CD8-positive, alpha-beta memory T cell (primary cell): ENCODE data around the gene HSPH1. TPM values are rescaled to one million over a fixed set of nuclear protein-coding genes. Genes with fewer than 3 reads are reported as not detected.

ENCODE experiments used
- CTCF ChIA-PET: fragments of 350-600 bp; sonication (Branson Sonifier 250); formaldehyde crosslinking; loops from one replicate; lab custom pipeline; 2021; ENCODE audit warnings: antibody characterized with exemption; lab: Charles Lee
- POLR2A ChIA-PET: fragments of 350-600 bp; sonication (Branson Sonifier 250); formaldehyde crosslinking; loops from one replicate; lab custom pipeline; 2021; ENCODE audit warnings: antibody characterized with exemption; lab: Charles Lee
- DNase-seq, 5 donors: peaks; one replicate each; pipeline versions ENCODE4 v3.0.0 to v3.0.0-alpha.2; 2020 to 2022; ENCODE audit warnings: mixed read lengths in 1 of 5
- H3K27ac ChIP-seq: one replicate; pipeline ENCODE4 v1.7.0; 2013; ENCODE audit warnings: low read depth, mild to moderate bottlenecking, low read length, moderate library complexity
- H3K27me3 ChIP-seq: 2 replicates; pipeline ENCODE4 v1.7.0; 2013; ENCODE audit warnings: low read length, mild to moderate bottlenecking; ENCODE audit not compliant: insufficient read depth, poor library complexity, severe bottlenecking
- H3K36me3 ChIP-seq: 2 replicates; pipeline ENCODE4 v1.7.0; 2013; ENCODE audit warnings: mild to moderate bottlenecking, low read length, moderate library complexity; ENCODE audit not compliant: insufficient read depth
- H3K4me1 ChIP-seq: 2 replicates; pipeline ENCODE4 v1.7.0; 2013; ENCODE audit warnings: mild to moderate bottlenecking, low read length, moderate library complexity; ENCODE audit not compliant: insufficient read depth
- H3K4me3 ChIP-seq: 2 replicates; pipeline ENCODE4 v1.7.0; 2013; ENCODE audit warnings: mild to moderate bottlenecking, low read length
- H3K9me3 ChIP-seq: 2 replicates; pipeline ENCODE4 v1.7.0; 2013; ENCODE audit warnings: mild to moderate bottlenecking, low read length
- H3K27ac Mint-ChIP-seq, 8 donors: one replicate each; pipeline ENCODE4 v1.8.0; 2020 to 2021; ENCODE audit warnings: mixed read lengths in 8 of 8, mild to moderate bottlenecking in 6 of 8, inconsistent platforms in 3 of 8, moderate library complexity in 3 of 8
- H3K27me3 Mint-ChIP-seq, 2 donors: one replicate each; pipeline ENCODE4 v1.8.0; 2020 to 2021; ENCODE audit warnings: mixed read lengths in 2 of 2, mild to moderate bottlenecking in 1 of 2, moderate library complexity in 1 of 2
- H3K36me3 Mint-ChIP-seq, 3 donors: one replicate each; pipeline ENCODE4 v1.8.0; 2020 to 2021; ENCODE audit warnings: mixed read lengths in 3 of 3, inconsistent platforms in 1 of 3, mild to moderate bottlenecking in 1 of 3
- H3K4me1 Mint-ChIP-seq, 3 donors: one replicate each; pipeline ENCODE4 v1.8.0; 2020 to 2021; ENCODE audit warnings: mixed read lengths in 3 of 3, inconsistent platforms in 1 of 3, mild to moderate bottlenecking in 1 of 3
- H3K4me3 Mint-ChIP-seq, 7 donors: one replicate each; pipeline ENCODE4 v1.8.0; 2020 to 2021; ENCODE audit warnings: mixed read lengths in 7 of 7, mild to moderate bottlenecking in 6 of 7, moderate library complexity in 4 of 7, inconsistent platforms in 2 of 7
- H3K9me3 Mint-ChIP-seq, 5 donors: one replicate each; pipeline ENCODE4 v1.8.0; 2020 to 2022; ENCODE audit warnings: mixed read lengths in 5 of 5, mild to moderate bottlenecking in 3 of 5, moderate library complexity in 2 of 5, inconsistent platforms in 1 of 5
- polyA plus RNA-seq: library from polyadenylated mRNA; unstranded; fragments of 300-500 nt; fragmentation: Illumina TruSeq; gene quantifications from one replicate; pipeline ENCODE4 v1.2.3, GENCODE V29; 2021
- total RNA-seq, 2 experiments: library from RNA; stranded (reverse); gene quantifications; one replicate each; pipeline ENCODE4 v1.2.3, GENCODE V29; 2021

Gene HSPH1
- total and polyA plus RNA-seq, 3 experiments from 2014 or later: 50.5 to 329 (median 316) TPM

DNA sequence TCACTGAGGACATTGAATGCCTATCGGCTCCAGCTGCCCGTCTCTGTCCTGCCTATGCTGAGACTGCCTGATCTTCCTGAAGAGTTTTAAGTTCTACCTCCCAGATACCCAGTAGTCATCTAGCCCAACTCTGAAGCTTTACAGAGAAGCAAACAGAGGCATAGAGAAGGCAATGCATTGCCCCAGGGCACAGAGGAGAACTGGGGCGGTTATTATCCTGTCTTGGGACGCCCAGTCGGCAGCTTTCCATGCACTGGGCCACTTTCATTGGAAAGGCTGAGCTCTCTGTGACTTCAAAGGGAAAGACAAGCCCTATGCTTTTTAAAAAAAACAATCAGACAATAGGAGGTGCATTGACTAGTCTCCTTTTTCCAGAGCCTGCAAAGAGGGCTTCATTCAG lies 71.6 kb downstream of the HSPH1 start:
- H3K27ac ChIP-seq: no peak overlapping the region
- H3K4me3 ChIP-seq: no peak overlapping the region
- no peaks in the 10 kb centered on the region for H3K36me3 Mint-ChIP-seq
- H3K9me3 ChIP-seq: no peaks in the 10 kb centered on the region
- DNase-seq: no peak
- ChIA-PET POLR2A (no interaction called here), CTCF (no interaction called here)
- no peaks in the 10 kb centered on the region for H3K36me3 ChIP-seq
- peaks cover 5% of the 10 kb centered on the region for H3K27me3 ChIP-seq
- no peaks in the 10 kb centered on the region for H3K4me1 ChIP-seq
- no peaks in the 10 kb centered on the region for H3K9me3 Mint-ChIP-seq
- H3K27ac Mint-ChIP-seq: no peak overlapping the region
- H3K4me1 Mint-ChIP-seq: peaks cover 0 to 4% (median 0%) of the 10 kb centered on the region in 3 donors
- peaks cover 7 to 53% of the 10 kb centered on the region in 2 donors for H3K27me3 Mint-ChIP-seq
- H3K4me3 Mint-ChIP-seq: no peak overlapping the region

GRCh38 chr13:31089649-31090048 lies 72.1 kb downstream of the HSPH1 start:
- Mint-ChIP-seq H3K4me1 (peaks cover 0 to 4% (median 0%) of the 10 kb centered on the region in 3 donors), H3K9me3 (no peaks in the 10 kb centered on the region), H3K27me3 (peaks cover 7 to 53% of the 10 kb centered on the region in 2 donors), H3K27ac (no peak overlapping the region), H3K36me3 (no peaks in the 10 kb centered on the region), H3K4me3 (no peak overlapping the region)
- Histone ChIP-seq H3K36me3 (no peaks in the 10 kb centered on the region), H3K27me3 (peaks cover 5% of the 10 kb centered on the region), H3K4me3 (no peak overlapping the region), H3K4me1 (no peaks in the 10 kb centered on the region), H3K27ac (no peak overlapping the region), H3K9me3 (no peaks in the 10 kb centered on the region)
- DNase-seq: no peak
- POLR2A ChIA-PET: no interaction called here
- CTCF ChIA-PET: no interaction called here

GRCh38 chr13:31088826-31089420 lies 72.8 kb downstream of the HSPH1 start:
- CTCF ChIA-PET: no interaction called here

More at GRCh38 chr13:31088826-31089420, 72.8 kb downstream of the HSPH1 start:
- H3K4me1 Mint-ChIP-seq: peaks cover 0 to 4% (median 0%) of the 10 kb centered on the region in 3 donors
- Histone ChIP-seq H3K27me3 (peaks cover 5% of the 10 kb centered on the region), H3K36me3 (no peaks in the 10 kb centered on the region), H3K4me1 (no peaks in the 10 kb centered on the region), H3K9me3 (no peaks in the 10 kb centered on the region), H3K4me3 (no peak overlapping the region), H3K27ac (no peak overlapping the region)
- no peak overlapping the region for H3K4me3 Mint-ChIP-seq
- H3K36me3 Mint-ChIP-seq: no peaks in the 10 kb centered on the region
- no peak overlapping the region for H3K27ac Mint-ChIP-seq
- POLR2A ChIA-PET: no interaction called here
- no peak for DNase-seq
- no peaks in the 10 kb centered on the region for H3K9me3 Mint-ChIP-seq
- H3K27me3 Mint-ChIP-seq: peaks cover 7 to 55% of the 10 kb centered on the region in 2 donors

Other genes with a start within 250 kb of the HSPH1 start
- gene TEX26, start 229.2 kb downstream of the HSPH1 start, total RNA-seq: not detected
- not detected for gene TEX26, start 229.2 kb downstream of the HSPH1 start, polyA plus RNA-seq
- 1 to 10 TPM; 5.2 to 5.6 TPM for gene B3GLCT, start 38.1 kb upstream of the HSPH1 start, total RNA-seq
- 10.4 TPM for gene B3GLCT, start 38.1 kb upstream of the HSPH1 start, polyA plus RNA-seq